ENCODE measurements around the gene FNTB.

The FNTB gene

DNA sequence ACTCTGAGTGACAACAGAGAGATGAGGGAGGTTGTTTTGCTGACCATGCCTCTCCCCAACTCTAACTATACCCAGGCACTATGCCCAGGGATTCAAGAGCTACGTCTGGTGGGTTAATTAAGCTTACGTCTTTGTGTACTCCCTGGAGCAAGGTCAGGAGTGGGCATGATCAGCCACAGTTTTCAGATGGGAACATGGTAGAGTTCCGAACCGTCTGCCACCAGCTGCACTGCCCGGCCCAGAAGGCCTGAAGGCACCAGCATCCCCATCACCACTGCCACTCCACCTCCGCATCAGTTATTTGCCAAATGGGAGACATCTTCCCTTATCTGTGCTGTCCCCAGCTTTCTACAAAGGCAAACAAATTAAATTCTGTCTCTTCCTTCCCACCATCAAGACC lies 33.0 kb upstream of the FNTB start:
- DNase-seq: no peak

DNA sequence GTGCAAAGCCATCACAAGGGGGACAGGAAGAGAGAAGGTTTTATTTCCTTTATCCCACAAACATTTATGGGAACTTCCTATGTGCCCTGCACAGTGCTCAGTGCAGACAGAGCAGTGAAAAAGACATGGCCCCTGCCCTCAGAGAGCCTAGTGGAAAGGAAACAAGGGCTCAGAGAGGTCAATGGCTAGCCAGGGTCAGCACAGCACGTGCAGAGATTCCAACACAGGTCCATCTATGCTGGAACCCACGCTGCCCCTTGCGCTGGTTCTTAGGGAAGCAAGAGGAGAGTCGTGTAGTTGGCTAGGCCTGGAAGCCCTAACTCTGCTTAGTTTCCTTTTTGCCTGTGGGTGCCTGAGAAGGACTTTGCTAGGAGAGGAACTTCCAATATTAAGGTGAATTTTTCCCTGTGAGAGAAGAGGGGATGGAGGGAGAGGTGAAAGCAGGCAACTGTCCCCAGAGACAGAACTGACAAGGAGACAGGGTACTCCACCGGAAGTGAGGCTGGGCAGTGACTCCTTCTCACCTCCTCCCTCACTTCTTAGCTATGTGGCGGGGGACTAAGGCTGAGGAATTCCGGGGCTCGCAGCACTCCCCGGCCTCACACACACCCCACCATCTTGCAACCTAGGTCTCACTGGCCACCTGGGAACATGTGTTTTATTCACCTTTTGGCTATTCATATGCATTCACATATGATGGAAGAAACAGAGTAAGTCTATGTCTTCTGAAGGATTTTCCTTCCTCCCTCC lies 32.0 kb upstream of the FNTB start:
- DNase-seq: no peak

DNA sequence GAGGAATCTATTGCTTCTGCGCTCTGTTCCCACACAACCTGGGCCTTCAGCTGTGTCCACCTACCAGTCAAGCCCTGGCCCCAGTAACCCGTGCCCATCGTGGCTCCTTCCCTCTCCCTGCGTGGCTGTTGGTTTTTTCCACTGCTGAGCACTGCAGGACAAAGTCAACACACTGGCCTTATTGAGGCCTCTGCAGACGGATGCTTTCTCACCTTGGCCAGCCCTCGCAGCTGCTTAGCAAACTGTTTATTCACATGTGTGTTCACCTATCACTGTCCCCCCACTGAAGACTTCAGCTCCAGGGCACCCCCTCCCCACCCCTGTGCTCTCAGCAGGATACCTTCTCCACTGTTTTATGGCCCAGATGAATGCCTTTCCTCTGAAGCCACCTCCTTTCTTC lies 31.4 kb upstream of the FNTB start:
- no peak for DNase-seq

DNA sequence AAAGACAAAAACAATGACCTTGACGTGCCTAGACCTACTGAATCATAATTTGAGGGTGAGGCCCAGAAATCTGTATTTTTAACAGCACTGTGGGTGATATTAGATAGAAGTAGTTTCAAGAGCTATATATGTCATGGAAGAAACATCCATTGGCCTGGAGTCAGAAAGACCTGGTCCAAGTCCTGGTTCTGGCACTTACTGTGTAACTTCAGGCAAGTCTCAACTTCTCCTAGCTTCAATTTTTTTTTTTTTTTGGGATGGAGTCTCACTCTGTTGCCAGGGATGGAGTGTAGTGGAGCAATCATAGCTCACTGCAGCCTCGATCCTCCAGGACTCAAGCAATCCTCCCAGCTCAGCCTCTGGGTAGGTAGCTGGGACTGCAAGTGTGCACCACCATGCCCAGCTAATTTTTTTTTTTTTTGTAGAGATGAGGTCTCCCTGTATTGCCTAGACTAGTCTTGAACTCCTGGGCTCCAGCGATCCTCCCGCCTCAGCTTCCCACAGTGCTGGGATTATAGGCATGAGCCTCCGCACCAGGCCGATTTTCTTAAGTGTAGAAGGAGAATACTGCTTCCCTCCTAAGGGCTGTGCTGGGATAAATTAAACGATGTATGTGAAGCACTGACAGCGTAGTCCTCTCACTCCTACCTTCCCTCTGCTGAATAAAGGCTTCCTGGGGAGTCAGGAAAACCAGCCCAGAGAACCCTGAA lies 29.8 kb upstream of the FNTB start:
- no peak for DNase-seq

DNA sequence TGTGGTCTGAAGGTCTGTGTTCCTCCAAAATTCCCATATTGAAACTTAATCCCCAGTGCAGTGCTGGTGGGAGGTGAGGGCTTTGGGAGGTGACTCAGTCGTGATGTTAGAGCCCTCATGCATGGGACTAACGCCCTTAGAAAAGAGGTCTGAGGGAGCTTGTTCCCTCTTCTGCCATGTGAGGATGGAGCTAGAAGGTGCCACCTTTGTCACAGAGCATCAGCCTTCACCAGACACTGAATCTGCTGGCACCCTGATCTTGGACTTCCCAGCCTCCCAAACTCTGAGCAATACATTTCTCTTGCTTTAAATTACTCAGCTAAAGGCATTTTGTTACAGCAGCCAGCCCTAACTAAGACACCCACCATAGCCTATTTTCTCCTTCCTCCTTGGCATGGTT lies 28.5 kb upstream of the FNTB start:
- no peak for DNase-seq

DNA sequence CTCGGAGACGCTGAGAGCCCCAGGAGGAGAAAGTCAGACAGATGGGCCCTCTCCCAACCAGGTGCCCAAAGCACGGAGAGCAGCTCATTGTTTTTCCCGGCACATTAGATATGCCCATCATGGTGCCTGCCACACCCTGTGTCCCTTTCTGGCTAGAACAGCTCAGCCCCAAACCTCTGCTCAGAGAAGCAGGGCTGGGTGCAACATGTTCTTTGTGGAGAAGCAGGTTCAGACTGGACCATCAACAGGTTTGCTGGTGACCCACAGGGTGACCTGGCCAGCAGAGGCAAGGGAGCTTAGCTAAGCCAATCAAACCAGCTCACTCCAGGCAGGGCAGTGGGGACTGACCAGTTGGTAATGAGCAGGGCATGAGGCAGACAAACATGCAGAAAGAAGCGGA lies 28.0 kb upstream of the FNTB start:
- DNase-seq: no peak

DNA sequence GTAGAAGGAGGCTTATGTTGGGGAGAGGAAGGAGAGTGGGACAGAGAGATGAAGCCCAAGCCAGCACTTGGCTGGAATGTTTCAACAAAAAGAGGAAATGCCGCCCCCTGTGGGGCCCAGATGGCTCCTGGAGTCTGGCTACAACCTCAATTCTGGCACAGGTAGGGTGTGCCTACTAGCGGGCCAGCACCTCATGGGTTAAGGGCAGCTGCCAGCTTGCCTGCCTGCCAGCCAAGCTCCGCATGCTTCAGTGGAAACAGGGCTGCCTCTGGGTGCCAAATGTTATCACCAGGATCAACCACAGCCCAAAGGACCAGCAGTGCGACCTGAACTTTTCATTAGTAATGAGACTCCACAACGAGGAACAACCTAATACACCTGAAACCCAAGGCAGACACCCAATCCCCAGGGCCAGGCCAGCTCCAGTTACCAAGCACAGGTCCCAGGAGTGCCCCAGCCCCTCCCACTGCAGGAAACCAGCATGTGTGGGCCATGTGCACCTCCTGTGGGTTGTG lies 25.9 kb upstream of the FNTB start:
- no peak for DNase-seq

DNA sequence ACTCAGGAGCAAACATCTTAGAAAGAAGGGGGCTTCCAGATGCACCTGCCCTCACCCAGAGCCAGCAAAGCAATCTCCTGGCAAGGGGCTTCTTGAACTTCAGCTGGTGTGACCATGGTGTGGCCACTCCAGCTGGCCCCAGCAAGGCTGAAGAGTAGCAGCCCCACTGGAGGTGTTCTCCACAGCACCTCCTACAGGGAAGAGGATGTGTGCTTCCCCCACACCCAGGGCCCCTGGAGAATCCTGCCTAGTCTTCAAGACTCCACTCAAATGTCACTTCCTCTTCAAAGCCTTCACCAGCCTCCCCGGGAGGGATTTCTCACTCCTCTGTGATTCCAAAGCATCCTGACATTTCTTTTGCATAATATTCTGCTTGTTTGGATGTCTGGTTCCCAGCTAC lies 23.1 kb upstream of the FNTB start:
- DNase-seq: no peak

DNA sequence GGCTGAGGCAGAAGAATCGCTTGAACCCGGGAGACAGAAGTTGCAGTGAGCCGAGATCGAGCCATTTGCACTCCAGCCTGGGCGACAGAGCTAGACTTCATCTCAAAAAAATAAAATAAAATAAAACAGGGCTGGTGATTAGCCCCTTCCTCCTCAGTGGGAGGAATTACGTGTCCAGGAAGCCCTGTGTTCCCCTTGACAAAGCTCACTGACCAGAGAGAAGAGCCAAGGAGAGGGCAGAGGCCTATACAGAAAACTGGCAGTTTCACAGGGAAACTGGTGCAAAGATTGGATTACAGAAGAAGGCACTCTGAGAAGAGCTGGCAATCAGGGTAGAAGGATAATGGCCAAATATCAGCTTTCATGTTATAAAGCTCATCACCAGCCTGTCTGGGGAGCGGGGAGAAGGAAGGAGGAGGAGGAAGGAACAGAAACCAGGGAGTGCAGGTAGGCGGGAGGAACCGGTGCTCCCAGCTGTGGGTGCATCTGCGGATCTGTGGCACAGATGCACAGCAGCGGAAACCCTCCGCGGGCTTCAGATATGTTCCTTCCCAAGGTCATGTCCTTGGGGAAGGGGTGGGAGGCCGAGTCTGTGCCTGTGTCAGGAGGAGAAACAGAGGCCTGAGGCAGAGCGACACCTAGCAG lies 21.2 kb upstream of the FNTB start:
- no peak for DNase-seq

DNA sequence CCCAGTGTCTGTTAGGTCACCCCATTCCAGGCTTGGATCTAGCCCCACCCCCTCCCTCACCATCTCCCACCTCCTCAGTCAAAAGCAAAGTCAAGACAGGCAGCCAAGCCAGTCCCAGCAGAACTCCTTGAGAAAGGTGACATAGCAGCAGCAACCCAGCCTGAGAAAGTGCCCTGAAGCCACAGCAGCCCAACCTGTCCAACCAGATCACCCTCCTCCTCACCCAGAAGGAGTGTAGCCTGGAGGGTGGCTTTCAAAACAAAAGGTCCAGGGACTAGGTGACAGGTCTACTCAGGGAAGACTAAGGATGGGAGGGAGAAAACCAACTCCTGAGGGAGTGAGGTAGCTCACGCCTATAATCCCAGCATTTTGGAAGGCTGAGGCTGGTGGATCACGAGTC lies 19.7 kb upstream of the FNTB start:
- DNase-seq: no peak

DNA sequence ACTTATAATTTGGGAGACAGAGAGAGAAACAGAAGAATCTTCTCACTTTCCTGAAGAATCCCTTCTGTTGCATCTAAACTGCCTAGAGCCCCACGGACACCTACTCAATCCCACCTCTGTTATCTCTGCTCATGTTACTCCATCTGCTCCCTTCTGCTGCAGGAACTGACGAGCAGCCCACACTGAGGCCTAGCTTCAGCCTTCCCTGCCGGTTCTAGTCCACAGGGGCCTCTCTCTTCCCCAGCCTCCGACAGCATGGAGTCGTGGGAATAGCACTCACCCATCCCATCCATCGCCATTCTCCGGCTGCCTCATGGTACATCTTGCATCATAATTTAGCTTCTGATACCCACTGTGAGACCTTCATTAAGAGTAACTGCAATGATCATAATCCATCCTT lies 18.5 kb upstream of the FNTB start:
- no peak for DNase-seq

DNA sequence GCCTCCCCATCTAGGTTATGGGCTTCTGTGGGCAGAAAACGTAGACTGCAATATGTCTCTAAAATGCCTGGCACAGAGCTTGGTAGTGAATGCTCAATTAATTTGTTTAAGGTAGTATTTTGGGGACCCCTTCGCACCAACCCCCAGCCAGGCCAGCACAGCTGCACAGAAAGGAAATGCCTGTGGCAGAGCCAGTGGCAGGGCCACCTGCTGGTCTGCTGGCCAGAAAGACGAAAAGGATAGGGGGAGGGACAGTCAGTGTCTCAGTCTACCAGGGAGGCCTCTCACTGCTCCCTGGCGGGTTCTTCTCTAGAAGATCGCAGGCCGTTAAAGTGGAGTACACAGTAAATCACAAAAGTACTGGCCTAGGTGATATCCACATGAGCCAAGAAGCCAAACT lies 18.0 kb upstream of the FNTB start:
- no peak for DNase-seq

DNA sequence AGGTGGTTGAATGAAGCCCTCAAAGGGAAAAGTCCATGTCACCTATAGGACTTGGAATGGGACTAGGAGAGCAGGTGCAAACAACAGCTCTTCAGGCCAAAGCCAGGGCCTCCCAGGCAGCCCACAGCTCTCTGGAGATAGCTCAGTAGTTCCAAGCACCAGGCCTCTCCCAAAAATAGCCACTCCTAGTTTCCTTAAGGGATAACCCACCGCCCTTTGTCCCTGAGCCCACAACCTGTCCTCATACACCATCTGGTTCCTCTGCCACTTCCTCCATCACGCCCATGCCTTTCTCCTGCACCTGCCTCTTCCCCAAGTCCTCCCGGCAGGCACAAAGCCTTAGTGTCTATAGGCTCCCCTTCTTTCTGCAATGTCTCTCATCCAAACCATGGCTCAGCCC lies 16.7 kb upstream of the FNTB start:
- no peak for DNase-seq

DNA sequence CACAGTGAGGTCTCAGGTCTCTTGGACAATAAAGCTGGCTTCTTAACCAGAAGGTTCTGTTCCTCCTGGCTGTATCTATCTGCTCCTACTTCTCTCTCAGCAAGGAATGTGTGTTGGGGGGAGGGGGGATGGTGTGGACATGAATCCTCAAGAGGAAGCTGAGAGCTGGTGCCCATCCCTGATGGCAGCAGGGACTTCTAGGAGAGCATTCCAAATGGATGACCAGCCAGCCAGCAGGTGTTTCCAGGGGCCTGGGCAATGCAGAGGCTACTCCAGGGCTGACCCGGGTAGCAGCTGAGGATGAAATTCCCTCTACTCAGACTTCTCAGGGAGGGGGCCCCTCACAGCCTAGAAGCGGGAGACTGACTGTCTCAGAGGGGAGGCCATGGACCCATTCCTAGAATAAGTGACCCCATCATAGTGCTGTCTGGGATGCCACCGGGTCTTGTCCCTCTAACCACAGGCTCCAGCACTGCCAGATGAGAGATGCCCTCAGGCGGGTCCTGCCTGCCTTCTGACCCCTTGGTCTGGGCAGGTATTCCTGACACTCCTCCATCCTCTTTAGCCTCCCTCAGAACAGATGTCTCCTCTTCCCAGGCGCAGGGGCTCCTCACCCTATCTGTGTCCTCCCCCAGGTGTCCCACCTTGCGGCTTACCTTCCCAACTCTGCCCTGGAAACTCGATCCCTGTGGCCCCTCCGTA lies 15.8 kb upstream of the FNTB start:
- DNase-seq: no peak

DNA sequence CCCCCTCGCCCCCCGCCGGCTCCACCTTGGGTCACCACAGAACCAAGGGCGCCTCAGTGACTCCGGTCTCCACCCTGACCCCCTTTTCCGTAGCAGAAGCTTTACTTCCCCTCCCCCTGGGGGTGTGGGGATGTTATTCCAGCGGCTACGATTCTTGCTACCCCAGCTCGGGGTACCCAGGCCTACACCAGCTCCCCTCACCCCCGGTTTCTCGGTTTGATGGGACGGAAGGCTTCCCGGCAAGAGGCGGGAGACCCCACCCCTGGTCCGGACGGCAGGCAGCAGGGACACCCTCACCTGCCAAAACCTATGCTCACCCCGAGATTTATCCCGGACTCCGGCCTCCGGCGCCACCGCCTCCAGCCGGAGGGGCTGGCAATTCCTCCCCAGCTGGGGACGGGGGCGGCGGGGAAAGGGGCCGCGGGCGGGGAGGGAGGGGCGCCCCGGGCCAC lies 15.2 kb upstream of the FNTB start:
- no peak for DNase-seq

DNA sequence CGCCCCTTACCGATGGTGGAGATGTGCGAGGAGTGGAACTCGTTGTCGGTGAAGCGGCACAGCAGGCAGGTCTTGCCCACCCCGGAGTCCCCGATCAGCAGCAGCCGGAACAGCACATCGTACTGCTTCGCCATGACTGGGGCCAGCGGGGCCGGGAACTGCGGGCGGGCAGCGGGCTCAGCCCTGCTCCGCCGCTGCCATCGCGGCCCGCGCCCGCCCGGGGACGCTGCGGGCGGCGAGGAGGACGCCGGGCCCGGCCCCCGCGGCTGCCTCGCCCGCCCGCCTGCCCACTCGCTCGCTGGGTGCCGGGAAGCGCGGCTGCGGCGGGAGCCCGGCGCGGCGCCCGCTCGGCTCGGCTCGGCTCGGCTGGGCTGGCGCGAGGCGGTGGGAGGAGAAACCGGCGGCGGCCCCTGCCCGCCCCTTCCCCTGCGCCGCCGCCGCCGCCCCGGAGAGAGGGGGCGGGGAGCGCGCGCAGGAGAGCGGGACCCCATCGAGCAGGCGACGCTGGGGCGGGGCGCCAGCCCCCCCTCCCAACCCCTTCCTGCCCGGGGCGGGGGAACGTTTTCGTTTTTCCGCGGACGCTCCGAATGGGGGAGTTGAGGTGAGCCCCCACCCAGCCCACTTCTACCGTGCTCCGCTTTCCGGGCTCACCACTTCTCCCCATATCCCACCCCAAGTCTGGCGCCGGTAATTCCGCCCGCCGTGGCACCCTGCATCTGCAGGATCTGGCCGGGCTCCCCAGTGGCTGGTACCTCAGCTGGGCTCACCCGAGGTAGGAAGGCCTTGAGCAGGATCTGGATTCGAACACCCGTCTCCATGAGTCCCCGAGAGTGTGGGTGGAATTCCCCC lies 14.5 kb upstream of the FNTB start, which contains the start of gene RAB15:
TSS of gene RAB15 (minus strand) at position 394 of the 849 bp plus-strand sequence. CDS start at position 134, 260 bp downstream.
- DNase-seq: peak; percentile 24

DNA sequence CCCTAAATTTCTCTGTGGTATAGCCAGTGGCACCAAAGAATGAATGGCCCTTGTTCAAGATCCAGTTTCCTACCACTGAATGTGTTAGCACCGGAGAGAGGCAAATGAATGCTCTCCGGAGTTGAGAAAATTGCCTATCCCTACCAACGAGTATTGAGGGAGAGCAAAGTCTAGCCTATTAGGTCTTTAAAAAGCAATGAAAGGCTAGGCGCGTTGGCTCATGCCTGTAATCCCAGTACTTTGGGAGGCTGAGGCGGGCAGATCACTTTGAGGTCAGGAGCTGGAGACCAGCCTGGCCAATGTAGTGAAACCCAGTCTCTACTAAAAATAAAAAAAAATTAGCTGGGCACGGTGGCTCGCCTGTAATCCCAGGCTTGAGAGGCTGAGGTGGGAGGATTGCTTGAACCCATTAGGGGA lies 13.7 kb upstream of the FNTB start:
- DNase-seq: no peak

DNA sequence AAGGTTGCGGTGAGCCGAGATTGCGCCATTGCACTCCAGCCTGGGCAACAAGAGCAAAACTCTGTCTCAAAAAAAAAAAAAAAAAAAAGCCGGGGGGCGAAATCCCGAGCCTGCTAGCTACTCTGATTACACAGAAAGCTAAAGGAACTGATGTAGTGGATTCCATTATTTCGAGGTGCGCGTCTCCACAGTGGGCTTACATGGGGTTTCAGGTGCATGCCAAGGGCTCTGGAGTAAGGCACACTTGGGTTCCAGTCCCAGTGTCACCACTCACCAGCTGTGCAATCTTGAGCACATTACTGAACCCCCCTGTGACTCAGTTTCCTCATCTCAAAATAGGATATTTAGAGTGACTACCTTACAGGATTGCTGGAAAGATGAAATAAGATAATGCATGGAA lies 12.9 kb upstream of the FNTB start:
- no peak for DNase-seq

DNA sequence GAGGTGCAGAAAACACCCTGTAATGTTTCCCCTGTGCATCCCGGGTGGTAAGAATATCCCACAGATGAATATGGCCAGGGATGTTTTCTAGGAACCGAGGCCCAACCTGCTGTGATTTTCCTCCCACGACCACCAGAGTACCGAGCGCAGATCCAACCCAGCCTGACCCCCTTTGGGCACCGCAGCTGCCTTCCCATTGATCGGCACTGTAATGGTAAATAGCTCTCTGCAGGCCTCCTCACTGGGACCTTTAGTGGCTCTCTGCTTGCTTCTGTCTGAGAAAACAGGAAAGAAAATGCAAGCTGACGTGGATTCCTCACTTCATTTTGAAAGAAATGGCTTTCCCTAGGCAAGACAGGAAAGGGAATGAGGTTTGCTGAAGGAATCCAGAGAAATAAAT lies 12.1 kb upstream of the FNTB start:
- no peak for DNase-seq

DNA sequence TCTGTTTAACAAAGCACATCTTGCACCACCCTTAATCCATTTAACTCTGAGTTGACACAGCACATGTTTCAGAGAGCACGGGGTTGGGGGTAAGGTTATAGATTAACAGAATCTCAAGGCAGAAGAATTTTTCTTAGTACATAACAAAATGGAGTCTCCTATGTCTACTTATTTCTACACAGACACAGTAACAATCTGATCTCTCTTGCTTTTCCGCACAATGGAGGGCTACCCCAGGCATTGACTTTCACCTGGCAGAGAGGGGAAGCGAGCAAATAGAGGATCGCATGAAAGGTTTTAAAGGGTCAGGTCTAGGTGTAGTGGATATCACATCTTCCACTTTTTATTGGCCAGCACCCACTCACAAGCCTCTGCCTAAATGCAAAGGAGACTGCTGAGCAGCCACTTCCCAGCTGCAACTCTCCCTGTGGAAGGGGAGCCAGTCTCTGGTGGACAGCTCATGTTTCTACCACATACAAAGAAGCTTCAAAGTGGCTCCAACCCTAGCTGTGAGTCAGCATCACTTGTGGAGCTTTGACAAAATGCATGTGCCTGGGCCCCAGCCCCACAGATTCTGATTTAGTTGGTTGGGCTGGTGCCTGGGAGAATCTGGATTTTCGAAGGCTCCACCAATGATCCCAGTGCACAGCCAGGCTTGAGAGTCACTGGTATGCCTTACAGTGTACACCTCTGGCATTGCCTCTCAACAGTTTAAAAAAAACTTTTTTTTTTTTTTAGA lies 7.2 kb upstream of the FNTB start:
- no peak for DNase-seq
